ENCODE data around the gene HEY2.
"Not testable (repeated sequence)": the region's sequence is repeated elsewhere in the genome, so short reads cannot be mapped to it uniquely, and the experiment has no call there.

HEY2 gene

DNA sequence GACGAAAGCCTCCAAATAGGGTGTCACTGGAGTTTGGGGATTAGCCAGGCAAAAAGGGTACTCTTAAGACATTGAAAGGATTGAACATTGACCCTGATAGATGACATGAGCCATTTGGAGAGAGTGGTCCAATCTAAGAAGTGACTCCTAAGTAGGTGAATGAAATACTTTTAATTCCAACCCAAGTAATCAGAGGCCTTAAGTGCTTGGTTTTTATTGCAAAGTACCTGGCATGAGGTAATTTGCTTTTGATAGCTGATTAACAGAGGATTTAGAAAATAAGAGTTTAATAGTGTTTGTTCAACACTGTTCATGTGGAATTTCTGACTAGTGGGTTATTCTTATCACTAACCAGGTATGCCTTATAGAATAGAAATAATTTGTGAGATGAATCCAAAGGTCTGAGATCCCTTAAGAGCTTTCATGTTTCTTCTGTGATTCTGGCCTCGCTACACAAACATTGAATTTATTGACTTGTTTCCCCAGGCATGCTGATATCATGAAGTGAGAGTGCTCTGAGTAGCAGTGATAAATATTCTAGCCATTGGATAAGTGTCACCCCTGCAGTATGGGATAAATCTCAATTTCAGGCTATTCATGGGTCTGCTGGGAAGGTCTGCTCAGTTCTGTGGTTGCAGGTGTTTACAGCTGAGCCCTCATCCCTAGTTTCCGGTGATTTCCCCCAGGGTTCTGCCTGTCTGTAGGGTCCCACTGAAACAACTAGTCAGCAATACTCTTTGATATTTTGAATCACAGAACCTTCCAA lies 47.9 kb downstream of the HEY2 start:
- no peak for DNase-seq (ENCODE audit: low read depth)

DNA sequence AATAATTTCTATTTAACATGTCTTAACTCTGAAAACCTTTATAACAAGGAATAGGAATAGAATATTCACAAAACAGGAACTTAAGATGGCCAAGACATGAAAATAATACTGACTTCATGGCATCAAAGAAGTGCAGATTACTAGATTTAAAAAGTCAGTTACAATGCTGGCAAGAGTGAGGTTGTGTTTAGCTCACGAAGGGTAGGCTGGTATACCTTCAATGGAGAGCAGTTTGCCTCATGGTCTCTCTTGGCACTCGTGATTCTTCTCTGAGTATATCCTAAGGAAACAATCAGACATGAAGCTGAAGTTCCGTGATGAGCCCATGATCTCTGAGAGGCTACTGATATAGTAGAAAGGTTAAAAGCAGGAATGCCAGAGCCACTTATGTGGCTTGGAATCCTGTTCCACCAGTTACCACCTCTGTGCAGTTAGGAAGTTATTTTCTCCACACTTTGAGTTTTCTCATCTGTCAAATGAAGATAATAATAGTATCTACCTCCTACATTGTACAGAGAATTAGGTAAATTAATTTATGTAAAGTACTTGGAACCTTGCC lies 48.5 kb downstream of the HEY2 start:
- DNase-seq (ENCODE audit: low read depth), result no peak

DNA sequence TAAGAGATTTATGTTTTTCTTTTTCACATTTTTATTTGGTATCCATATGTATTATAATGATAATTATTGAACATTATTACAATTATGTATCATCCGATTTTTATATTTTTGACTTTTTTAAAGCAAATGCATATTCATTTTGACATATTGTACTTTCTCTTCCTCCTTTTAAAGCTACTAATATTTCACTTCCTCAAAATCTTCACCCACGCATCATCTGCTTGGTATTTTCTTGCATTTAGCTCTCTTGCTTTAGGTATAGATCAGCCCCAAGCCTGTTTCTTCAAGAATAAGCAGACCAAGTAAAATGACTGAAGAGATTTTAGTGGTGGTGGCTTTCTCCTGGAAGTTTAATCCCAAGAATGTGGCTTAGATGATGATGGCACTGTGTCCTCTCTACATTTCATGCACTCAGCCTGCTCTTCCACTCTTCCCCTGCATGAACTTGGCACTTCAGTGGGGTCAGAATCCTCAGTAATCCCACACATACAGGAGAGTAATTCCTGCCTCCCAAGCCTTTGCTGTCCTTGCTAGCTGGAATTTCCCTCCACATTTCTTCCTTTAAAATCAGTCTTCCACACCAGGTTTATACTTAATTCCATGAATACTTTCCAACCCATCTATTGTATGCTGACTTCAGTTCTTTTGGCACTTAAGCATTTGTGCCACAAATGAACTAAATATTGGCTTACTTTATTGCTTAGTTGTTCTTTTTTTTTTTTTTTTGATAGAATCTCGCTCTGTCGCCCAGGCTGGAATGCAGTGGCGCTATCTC lies 49.5 kb downstream of the HEY2 start:
- DNase-seq (ENCODE audit: low read depth), result no peak

DNA sequence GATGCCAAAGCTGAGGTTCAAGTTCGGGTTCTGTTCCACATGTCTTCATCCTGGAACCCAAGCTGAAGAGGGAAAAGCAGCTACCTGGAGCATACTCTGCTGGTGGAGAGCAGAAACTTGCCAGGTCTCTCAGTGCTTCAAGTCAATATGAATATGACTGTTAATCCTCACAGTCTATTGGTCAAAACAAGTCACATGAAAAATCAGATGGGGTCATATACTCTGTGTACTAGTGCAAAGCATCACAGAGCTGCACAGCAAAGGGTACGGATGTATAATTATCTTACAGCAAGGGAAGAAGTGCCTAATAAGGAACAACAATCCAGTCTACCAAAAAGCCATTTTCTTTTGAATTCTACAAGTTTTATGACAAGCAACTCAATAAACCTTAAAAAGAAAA lies 53.0 kb downstream of the HEY2 start:
- no peak for DNase-seq (ENCODE audit: low read depth)

DNA sequence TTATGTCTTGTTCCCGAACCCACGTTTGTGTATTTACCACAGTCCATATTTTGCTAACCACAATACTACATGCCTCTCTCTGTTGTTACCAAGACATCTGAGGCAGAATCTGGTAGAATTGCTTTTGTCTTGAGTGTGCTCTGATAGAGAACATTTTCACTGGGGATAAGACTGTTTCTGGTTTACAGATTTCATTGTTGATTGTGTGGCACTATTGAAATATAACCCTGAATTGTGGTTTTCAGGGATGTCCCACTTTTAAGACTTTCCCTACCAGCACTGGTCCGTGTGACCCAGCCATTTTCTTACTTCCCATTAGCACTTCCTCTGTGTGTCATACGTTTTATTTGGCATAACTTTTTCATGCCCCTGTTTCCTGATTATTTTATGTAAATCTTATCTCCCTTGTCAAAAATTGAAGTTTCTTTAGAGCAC lies 53.5 kb downstream of the HEY2 start:
- DNase-seq (ENCODE audit: low read depth), result no peak

DNA sequence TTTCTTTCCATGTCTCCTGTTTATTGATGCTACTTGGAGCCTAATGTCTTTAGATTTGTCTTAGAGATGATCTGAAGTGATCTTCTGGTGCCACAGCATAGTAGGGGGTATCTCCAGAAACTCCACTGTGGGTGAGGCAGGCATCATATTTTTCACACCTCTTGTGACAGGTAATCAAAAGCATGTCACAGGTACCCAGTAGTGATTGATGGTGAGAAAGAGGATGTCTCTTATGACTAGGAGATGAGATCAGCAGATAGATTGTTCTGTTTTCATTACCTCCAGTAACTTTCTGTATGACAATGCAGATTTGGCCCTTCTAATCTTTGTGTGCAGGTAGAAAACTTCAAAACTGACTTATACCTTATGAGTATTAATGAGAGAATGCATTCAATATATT lies 54.8 kb downstream of the HEY2 start:
- no peak for DNase-seq (ENCODE audit: low read depth)

DNA sequence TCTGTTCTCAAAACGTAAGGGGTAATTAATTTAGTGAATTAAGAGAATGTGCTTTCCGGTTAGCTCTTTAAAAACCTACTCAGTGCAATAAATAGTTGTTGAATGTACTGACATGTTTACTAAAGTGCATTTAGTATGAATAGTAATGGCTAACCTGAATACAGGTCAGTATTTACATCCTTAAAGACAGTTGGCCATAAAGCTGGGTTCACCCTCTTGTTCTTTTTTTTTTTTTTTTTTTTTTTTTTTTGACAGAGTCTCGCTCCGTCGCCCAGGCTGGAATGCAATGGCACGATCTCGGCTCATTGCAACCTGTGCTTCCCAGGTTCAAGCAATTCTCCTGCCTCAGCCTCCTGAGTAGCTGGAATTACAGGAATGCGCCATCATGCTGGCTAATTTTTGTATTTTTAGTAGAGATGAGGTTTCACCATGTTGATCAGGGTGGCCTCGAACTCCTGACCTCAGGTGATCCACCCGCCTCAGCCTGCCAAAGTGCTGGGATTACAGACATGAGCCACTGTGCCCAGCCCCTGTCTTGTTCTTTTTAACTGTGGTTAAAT lies 55.5 kb downstream of the HEY2 start:
- DNase-seq (ENCODE audit: low read depth), result not testable (repeated sequence)

DNA sequence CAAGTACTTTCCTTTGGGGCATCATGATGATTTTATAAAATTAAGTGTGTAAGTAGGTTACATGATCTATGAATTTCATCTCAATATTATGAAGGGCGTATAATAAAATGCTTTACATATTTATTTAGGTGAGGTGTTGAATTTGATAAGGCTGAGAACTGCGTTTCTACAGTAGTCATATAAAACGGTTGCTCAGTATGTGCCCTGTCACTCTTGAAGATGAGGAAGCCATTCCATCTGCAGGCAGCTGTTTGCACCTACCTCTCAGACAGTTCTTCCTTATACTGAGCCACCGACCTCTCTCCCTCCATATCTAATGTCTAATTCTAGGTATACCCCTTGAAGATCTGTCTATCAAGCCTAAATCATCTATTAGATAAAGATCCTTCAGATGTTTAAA lies 57.4 kb downstream of the HEY2 start:
- DNase-seq (ENCODE audit: low read depth), result no peak

DNA sequence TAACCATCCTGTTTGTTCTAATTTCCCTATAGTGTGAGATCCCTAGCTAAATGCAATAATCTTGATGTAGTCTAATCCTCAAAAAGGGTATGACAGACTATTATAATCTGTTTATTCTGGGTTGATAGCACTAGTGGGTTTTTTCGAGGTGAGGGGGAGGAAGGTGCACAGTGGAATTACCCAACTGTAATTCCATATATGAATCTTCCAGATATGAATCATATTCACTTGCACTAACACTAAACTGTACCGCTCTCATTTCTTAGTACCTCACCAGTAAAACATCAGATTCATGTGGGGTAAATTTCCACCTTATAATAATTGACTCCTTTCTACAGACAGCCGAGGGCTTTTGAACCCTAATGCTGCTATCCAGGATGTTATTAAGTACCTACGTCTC lies 57.9 kb downstream of the HEY2 start:
- no peak for DNase-seq (ENCODE audit: low read depth)

DNA sequence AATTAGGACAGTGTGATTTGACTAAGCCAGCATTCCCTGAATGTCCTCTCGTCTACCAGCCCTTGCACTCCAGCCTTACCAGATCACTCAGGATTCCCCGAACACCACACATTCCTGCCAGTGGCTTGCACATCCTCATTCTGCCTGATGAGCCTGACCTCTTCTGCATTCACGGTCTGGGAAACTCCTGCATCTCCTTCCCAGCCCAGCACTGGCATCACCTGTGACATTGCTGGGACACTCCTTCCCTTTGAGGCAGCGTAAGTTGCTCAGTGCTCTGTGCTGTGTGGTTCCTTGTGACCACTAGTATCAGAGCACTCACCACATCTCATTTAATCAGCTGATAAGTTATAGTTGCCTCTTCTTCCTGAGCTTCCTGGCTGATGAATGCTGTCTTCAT lies 58.6 kb downstream of the HEY2 start:
- no peak for DNase-seq (ENCODE audit: low read depth)

DNA sequence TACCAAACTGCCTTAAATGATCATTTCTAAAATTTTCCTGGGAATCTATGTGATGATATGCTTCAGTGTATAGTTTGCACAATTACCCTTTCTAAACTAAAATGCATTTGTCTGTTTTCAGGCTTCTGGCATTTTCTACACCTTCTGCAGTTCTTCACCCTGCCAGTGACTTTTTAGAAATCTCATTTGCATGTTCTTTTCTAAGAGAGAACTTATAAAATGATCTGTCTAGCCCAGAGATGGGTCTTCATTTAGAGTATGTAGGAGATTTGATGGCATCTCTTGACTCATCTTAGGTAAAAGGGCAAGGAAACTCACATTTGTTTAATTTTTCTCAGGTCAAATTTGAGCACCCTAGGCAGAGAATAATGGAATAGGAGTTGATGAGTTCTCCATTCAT lies 59.2 kb downstream of the HEY2 start:
- DNase-seq (ENCODE audit: low read depth), result no peak

DNA sequence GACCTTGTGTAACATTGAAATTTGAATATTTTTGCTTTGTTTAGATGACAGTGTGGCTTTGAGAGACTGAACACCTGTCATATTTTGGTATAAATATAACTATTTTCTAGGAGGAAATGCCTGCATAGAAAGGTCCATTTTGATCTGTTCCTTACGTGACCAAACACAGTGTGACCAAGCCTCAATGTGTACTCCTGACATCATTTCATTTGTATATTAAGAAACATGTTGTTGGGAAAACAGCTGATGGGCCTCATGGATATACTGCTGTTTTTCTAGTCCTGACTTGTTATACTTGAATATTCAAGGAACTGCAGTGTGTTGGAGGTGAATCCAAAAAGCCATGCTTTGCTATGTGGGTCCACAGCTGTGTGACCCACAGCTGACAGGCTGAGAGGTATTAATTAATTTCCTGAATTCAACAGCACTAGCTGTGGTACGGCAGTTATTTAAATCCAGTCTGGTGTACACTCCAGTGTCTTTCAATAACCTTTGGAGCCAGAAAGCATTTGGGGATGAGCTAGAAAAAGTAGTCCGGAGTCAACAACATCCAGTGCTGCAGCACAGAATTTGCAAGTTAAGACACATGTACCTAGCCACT lies 60.2 kb downstream of the HEY2 start:
- no peak for DNase-seq (ENCODE audit: low read depth)

DNA sequence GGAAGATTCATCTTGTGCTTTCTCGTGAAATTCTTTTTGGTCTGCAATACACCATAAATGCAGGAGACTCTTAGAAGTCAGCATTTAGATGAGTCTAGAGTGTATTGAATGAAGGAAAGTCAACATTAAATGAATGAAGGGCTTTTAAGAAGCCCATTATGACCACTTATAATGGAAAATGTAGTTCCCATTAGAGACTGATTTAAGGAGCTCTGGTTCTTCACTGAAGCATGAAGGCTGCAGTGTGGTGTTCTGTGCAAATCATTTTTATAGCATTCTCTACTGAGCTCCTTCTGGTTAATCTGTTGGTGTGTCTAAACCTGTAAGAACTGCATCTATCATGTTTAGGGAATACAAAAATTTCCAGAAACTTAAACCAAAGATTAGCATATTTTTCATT lies 61.0 kb downstream of the HEY2 start:
- DNase-seq (ENCODE audit: low read depth), result no peak
